Measurements from ENCODE around the gene PNPLA2.

PNPLA2 gene

DNA sequence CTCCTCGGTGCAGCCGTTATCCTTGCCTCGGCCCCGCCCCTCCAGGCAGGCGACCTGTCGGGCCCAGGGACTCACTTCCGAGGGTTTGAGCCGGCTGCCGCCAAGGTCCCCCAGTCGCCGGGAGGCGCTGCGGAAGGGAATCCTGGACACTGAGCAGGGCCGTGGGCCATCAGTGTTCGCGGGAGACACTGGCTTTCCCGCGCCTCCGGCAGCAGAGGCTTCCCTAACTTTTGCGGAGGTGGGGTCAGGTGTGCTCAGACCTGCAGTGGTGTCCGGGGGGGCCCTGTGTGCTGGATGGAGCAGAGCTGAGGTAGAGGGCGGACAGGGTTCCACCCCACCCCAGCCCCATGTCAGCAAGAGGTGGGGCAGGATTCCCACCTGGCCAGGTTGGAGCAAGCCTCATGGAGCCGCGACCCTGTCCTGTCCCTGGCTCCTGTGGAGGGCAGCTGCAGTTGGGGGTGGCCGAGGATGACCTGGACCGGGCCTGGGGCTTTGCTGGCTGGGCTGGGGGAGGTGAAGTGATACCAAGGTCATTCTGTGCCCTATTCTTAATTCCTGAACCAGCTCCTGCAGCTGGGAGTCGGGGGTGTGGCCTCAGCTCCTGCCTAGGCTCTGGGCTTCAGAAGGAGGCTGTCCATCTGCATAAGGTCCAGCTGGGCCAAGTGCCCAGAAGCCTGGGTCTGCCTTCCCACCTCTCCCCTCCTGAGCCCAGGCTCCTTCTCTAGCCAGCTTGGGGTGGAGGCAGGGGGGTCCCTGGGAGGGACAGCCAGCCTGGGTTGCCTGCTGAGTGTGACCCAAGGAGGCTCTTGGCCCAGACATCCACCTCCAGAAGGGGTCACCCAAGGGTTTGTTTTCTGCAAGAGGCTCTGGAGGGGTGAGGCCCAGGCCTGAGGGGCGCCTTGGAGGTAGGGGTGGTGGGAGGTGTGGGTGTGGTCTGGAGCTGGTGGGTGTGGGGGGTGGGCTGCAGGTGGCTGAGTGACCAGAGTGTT lies 32.4 kb downstream of the PNPLA2 start:
- peaks cover 0 to 39% (median 23%) of the 10 kb centered on the region in 5 donors for H3K36me3 ChIP-seq (ENCODE audit: control insufficient read depth in 5 of 5, insufficient read depth in 5 of 5, low read length in 5 of 5)
- no peak overlapping the region for H3K4me3 ChIP-seq (ENCODE audit: low read depth in 1 of 5, low read length in 5 of 5)
- peak overlapping the region in 1 of 5 donors; percentile 35 for H3K9ac ChIP-seq (ENCODE audit: low read length in 5 of 5)
- H3K4me1 ChIP-seq (ENCODE audit: control insufficient read depth in 5 of 5, insufficient read depth in 5 of 5, low read length in 5 of 5) = peaks cover 3 to 66% (median 50%) of the 10 kb centered on the region in 5 donors
- H3K27me3 ChIP-seq (ENCODE audit: control insufficient read depth in 5 of 5, insufficient read depth in 4 of 5, low read length in 5 of 5) = no peaks in the 10 kb centered on the region
- H3K27ac ChIP-seq (ENCODE audit: low read depth, low read length) = no peak overlapping the region
- no peaks in the 10 kb centered on the region for H3K9me3 ChIP-seq (ENCODE audit: control insufficient read depth in 5 of 5, low read length in 5 of 5)

DNA sequence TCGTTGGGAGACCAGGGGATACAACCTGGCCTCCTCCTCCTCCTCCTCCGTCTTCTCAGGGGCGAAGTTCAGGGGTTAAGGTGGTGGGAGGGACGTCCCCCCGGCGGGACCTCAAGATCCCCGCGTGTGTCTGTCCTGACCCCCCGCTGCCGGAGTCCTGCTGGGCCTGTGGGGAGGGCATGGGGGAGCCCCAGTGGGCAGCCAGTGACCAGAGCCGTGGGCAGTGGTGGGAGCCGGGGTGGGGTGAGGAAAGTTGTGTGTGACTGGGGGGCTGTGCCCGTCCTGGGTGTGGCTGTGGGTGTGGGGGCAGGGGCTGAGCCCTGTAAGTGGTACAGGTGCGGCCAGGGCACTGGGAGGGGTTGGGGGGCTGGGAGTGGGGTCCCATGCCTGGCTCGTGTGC lies 34.0 kb downstream of the PNPLA2 start:
- Histone ChIP-seq H3K27ac (ENCODE audit: low read depth, low read length) (no peak overlapping the region), H3K36me3 (ENCODE audit: control insufficient read depth in 5 of 5, insufficient read depth in 5 of 5, low read length in 5 of 5) (peaks cover 0 to 40% (median 25%) of the 10 kb centered on the region in 5 donors), H3K4me1 (ENCODE audit: control insufficient read depth in 5 of 5, insufficient read depth in 5 of 5, low read length in 5 of 5) (peaks cover 3 to 65% (median 51%) of the 10 kb centered on the region in 5 donors), H3K9me3 (ENCODE audit: control insufficient read depth in 5 of 5, low read length in 5 of 5) (no peaks in the 10 kb centered on the region), H3K9ac (ENCODE audit: low read length in 5 of 5) (no peak overlapping the region), H3K4me3 (ENCODE audit: low read depth in 1 of 5, low read length in 5 of 5) (no peak overlapping the region), H3K27me3 (ENCODE audit: control insufficient read depth in 5 of 5, insufficient read depth in 4 of 5, low read length in 5 of 5) (no peaks in the 10 kb centered on the region)

DNA sequence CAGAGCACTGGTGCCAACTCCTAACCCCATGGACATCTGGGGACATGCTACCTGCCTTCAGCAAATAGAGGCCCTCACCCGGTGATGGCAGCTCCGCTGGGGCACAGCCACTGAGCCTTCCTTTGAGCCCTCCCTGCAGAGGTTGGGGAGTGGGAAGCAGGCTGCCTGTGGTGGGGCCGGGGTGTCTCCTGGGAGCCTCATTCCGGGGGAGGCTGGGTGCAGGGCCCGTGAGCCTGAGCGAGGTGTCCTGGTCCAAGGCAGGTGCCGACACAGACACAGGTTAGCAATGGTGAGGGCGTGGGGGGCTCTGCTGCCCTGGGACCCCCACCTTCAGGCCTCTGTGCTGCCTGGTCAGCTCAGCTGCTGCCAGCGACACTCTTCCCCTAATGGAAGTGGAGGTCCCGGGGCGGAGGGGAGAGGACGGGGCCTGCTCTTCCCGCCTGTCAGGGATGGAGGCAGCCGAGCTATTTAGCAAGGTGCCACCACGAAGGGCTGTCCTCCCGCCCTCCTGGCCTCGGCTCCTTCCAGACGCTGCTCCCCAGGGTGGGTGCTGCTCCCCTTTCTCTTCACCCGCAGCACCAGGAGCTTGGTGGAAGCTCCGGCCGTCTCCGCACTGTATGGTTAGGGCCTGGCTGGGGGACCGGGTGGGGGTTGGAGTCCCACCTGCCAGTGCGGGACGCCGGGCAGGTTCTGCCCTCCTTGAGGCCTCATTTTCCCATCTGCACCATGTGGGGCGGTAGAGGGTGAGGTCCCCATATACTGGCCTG lies 35.2 kb downstream of the PNPLA2 start:
- no peak overlapping the region for H3K27ac ChIP-seq (ENCODE audit: low read depth, low read length)
- H3K4me3 ChIP-seq (ENCODE audit: low read depth in 1 of 5, low read length in 5 of 5) = no peak overlapping the region
- H3K9me3 ChIP-seq (ENCODE audit: control insufficient read depth in 5 of 5, low read length in 5 of 5) = no peaks in the 10 kb centered on the region
- no peak overlapping the region for H3K9ac ChIP-seq (ENCODE audit: low read length in 5 of 5)
- H3K4me1 ChIP-seq (ENCODE audit: control insufficient read depth in 5 of 5, insufficient read depth in 5 of 5, low read length in 5 of 5) = peaks cover 9 to 63% (median 50%) of the 10 kb centered on the region in 5 donors
- H3K36me3 ChIP-seq (ENCODE audit: control insufficient read depth in 5 of 5, insufficient read depth in 5 of 5, low read length in 5 of 5) = peaks cover 0 to 48% (median 30%) of the 10 kb centered on the region in 5 donors
- H3K27me3 ChIP-seq (ENCODE audit: control insufficient read depth in 5 of 5, insufficient read depth in 4 of 5, low read length in 5 of 5) = peaks cover 0 to 2% (median 0%) of the 10 kb centered on the region in 5 donors

DNA sequence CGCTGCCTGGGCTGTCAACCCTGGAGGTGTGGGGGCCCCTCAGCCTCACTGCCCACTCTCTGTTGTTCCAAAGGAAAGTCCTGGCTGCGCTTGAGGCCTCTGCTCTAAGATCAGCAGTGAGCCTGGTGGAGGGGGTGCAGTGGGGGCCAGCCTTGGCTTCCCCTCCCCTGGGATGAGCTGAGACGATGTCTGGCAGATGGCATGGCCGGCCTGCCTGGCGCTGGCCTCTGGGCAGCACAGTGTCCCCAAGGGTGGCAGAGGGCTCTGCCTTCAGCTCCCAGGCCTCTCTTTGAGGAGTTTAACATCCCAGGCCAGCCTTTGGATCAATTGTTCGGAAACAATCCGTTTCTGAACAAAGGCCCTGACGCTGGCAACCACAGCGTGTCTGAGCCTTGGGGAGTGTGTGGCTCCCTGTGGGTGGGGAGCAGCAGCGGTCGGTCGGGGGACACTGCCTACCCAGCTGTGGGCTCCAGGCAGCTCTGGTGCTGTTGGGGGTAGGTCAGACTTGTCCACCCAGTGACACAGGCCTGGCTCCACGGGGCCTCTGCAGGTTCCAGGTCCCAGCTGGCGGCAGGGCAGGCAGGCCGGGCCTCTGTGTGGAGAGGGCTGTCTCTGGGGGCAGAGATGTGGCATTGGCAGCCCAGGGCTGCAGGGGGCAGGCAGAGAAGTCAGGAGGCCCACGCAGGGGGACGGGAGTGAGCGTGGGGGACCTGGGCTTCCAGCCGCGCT lies 36.1 kb downstream of the PNPLA2 start:
- no peak overlapping the region for H3K9ac ChIP-seq (ENCODE audit: low read length in 5 of 5)
- H3K36me3 ChIP-seq (ENCODE audit: control insufficient read depth in 5 of 5, insufficient read depth in 5 of 5, low read length in 5 of 5) = peaks cover 0 to 48% (median 30%) of the 10 kb centered on the region in 5 donors
- H3K9me3 ChIP-seq (ENCODE audit: control insufficient read depth in 5 of 5, low read length in 5 of 5) = no peaks in the 10 kb centered on the region
- no peak overlapping the region for H3K4me3 ChIP-seq (ENCODE audit: low read depth in 1 of 5, low read length in 5 of 5)
- H3K27ac ChIP-seq (ENCODE audit: low read depth, low read length) = no peak overlapping the region
- H3K4me1 ChIP-seq (ENCODE audit: control insufficient read depth in 5 of 5, insufficient read depth in 5 of 5, low read length in 5 of 5) = peaks cover 12 to 67% (median 53%) of the 10 kb centered on the region in 5 donors
- H3K27me3 ChIP-seq (ENCODE audit: control insufficient read depth in 5 of 5, insufficient read depth in 4 of 5, low read length in 5 of 5) = peaks cover 0 to 2% (median 0%) of the 10 kb centered on the region in 5 donors

DNA sequence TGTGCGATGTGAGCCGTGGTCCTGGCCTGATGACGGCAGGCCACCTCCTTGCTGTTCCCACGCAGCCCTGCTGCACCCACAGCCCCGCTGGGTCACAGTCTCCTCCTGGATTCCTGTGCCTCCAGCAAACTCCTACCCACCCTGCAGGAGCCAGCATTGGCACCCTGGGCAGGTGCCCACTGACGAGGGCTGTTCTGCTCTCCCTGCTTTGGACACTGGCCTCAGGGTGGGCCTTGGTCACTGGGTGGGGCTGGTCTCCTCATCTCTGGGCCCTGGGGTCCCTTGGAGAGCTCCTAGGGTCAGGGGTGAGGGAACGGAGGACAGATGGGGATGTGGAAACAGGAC lies 36.6 kb downstream of the PNPLA2 start:
- no peak overlapping the region for H3K4me3 ChIP-seq (ENCODE audit: low read depth in 1 of 5, low read length in 5 of 5)
- H3K9ac ChIP-seq (ENCODE audit: low read length in 5 of 5) = no peak overlapping the region
- peaks cover 12 to 71% (median 55%) of the 10 kb centered on the region in 5 donors for H3K4me1 ChIP-seq (ENCODE audit: control insufficient read depth in 5 of 5, insufficient read depth in 5 of 5, low read length in 5 of 5)
- H3K27ac ChIP-seq (ENCODE audit: low read depth, low read length) = no peak overlapping the region
- H3K27me3 ChIP-seq (ENCODE audit: control insufficient read depth in 5 of 5, insufficient read depth in 4 of 5, low read length in 5 of 5) = peaks cover 0 to 2% (median 0%) of the 10 kb centered on the region in 5 donors
- no peaks in the 10 kb centered on the region for H3K9me3 ChIP-seq (ENCODE audit: control insufficient read depth in 5 of 5, low read length in 5 of 5)
- H3K36me3 ChIP-seq (ENCODE audit: control insufficient read depth in 5 of 5, insufficient read depth in 5 of 5, low read length in 5 of 5) = peaks cover 0 to 46% (median 28%) of the 10 kb centered on the region in 5 donors

DNA sequence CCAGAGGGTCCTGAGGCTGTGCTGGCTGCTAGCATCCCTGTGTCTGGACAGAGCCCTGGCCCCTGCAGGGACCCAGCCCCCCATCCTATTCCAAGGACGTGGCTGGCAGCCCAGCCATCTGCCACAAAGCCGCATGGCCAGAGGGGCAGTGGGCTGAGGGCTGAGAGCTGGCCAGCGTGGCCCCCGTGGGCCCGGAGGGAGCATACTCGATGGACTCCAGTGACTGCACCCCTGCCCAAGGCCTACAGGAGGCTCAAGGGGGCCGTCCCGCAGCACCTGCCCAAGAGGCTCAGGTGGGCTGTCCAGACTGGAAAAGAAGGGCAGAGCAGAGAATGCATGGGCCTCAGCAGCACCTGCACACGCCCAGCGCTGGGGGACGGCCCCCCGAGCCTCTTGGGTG lies 37.1 kb downstream of the PNPLA2 start:
- no peak overlapping the region for H3K9ac ChIP-seq (ENCODE audit: low read length in 5 of 5)
- H3K4me1 ChIP-seq (ENCODE audit: control insufficient read depth in 5 of 5, insufficient read depth in 5 of 5, low read length in 5 of 5) = peaks cover 12 to 68% (median 54%) of the 10 kb centered on the region in 5 donors
- no peak overlapping the region for H3K27ac ChIP-seq (ENCODE audit: low read depth, low read length)
- no peak overlapping the region for H3K4me3 ChIP-seq (ENCODE audit: low read depth in 1 of 5, low read length in 5 of 5)
- no peaks in the 10 kb centered on the region for H3K9me3 ChIP-seq (ENCODE audit: control insufficient read depth in 5 of 5, low read length in 5 of 5)
- H3K27me3 ChIP-seq (ENCODE audit: control insufficient read depth in 5 of 5, insufficient read depth in 4 of 5, low read length in 5 of 5) = peaks cover 0 to 2% (median 0%) of the 10 kb centered on the region in 5 donors
- peaks cover 0 to 45% (median 23%) of the 10 kb centered on the region in 5 donors for H3K36me3 ChIP-seq (ENCODE audit: control insufficient read depth in 5 of 5, insufficient read depth in 5 of 5, low read length in 5 of 5)

DNA sequence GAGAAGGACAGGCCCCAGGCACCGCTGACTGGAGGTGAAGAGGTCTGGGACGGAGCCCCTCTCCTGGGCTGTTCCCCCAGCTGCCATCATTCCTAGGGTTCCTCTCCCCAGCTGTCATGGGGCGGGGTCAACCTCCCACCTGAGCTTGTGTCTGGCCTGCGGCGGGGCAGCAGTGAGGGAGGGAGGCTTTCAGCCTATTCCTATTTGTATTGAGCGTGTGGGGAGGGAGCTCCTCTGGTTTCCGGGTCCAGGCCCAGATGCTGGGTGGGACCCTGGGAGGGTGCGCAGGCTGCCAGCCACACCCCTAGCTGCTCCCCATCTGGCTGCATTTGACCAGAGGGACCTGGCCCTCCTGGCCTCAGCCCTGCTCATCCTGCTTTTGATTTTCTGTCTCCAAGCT lies 37.7 kb downstream of the PNPLA2 start:
- Histone ChIP-seq H3K9ac (ENCODE audit: low read length in 5 of 5) (peak overlapping the region in 1 of 5 donors; percentile 30), H3K4me1 (ENCODE audit: control insufficient read depth in 5 of 5, insufficient read depth in 5 of 5, low read length in 5 of 5) (peaks cover 12 to 62% (median 49%) of the 10 kb centered on the region in 5 donors), H3K9me3 (ENCODE audit: control insufficient read depth in 5 of 5, low read length in 5 of 5) (no peaks in the 10 kb centered on the region), H3K4me3 (ENCODE audit: low read depth in 1 of 5, low read length in 5 of 5) (no peak overlapping the region), H3K27me3 (ENCODE audit: control insufficient read depth in 5 of 5, insufficient read depth in 4 of 5, low read length in 5 of 5) (peaks cover 0 to 2% (median 0%) of the 10 kb centered on the region in 5 donors), H3K27ac (ENCODE audit: low read depth, low read length) (no peak overlapping the region), H3K36me3 (ENCODE audit: control insufficient read depth in 5 of 5, insufficient read depth in 5 of 5, low read length in 5 of 5) (peaks cover 0 to 42% (median 22%) of the 10 kb centered on the region in 5 donors)

DNA sequence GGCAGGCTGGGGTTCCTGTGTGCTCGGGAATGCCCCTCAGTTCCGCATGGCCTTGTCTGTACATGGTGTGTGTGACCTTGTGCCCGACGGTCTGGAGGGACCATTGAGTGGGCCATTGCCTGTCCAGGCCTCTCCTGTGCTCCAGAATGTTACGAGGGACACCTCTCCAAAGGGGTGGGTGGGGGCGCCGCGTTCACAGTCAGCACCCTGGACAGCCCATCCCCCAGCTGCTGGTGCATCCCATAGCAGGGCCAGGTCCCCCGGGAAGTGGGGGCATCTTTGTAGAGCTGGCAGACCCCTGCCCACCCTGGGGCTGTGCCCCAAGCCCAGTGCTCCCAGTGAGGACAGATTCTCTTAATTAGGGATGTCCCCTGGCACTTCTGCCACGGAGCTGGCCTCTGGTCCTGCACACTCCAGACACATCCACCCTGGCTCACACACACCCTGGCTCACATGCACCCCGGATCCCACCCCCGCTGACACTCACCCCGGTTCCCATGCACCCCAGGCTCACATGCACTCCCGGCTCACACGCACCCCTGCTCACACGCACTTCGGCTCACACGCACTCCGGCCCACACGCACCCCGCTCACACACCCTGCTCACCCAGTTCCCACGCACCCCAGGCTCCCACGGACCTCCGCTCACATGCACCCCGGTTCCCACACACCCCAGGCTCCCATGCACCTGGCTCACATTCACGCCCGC lies 39.5 kb downstream of the PNPLA2 start:
- Histone ChIP-seq H3K27me3 (ENCODE audit: control insufficient read depth in 5 of 5, insufficient read depth in 4 of 5, low read length in 5 of 5) (peaks cover 0 to 2% (median 0%) of the 10 kb centered on the region in 5 donors), H3K36me3 (ENCODE audit: control insufficient read depth in 5 of 5, insufficient read depth in 5 of 5, low read length in 5 of 5) (peaks cover 0 to 53% (median 30%) of the 10 kb centered on the region in 5 donors), H3K9ac (ENCODE audit: low read length in 5 of 5) (no peak overlapping the region), H3K9me3 (ENCODE audit: control insufficient read depth in 5 of 5, low read length in 5 of 5) (no peaks in the 10 kb centered on the region), H3K4me3 (ENCODE audit: low read depth in 1 of 5, low read length in 5 of 5) (no peak overlapping the region), H3K27ac (ENCODE audit: low read depth, low read length) (no peak overlapping the region), H3K4me1 (ENCODE audit: control insufficient read depth in 5 of 5, insufficient read depth in 5 of 5, low read length in 5 of 5) (peaks cover 12 to 56% (median 49%) of the 10 kb centered on the region in 5 donors)

DNA sequence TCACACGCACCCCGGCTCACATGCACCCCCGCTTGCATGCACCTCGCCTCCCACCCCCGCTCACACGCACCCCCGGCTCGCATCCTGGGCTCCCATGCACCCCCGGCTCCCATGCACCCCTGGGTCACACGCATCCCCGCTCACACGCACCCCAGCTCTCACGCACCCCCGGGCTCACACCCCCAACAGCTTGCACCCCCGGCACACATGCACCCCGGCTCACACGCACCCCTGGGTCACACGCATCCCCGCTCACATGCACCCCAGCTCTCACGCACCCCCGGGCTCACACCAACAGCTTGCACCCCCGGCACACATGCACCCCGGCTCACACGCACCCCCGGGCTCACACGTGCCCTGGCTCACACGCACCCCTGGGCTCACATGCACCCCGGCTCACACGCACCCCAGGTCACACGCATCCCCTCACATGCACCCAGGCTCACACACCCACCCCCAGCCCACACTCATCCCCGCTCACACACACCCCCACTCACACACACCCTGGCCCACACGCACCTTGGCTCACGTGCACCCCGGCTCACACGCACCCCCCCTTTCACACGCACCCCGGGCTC lies 40.1 kb downstream of the PNPLA2 start:
- Histone ChIP-seq H3K9ac (ENCODE audit: low read length in 5 of 5) (no peak overlapping the region), H3K4me1 (ENCODE audit: control insufficient read depth in 5 of 5, insufficient read depth in 5 of 5, low read length in 5 of 5) (peaks cover 12 to 56% (median 49%) of the 10 kb centered on the region in 5 donors)

More for the DNA sequence above, 40.1 kb downstream of the PNPLA2 start:
- Histone ChIP-seq H3K36me3 (ENCODE audit: control insufficient read depth in 5 of 5, insufficient read depth in 5 of 5, low read length in 5 of 5) (peaks cover 0 to 56% (median 36%) of the 10 kb centered on the region in 5 donors), H3K9me3 (ENCODE audit: control insufficient read depth in 5 of 5, low read length in 5 of 5) (no peaks in the 10 kb centered on the region), H3K27me3 (ENCODE audit: control insufficient read depth in 5 of 5, insufficient read depth in 4 of 5, low read length in 5 of 5) (peaks cover 0 to 2% (median 0%) of the 10 kb centered on the region in 5 donors), H3K4me3 (ENCODE audit: low read depth in 1 of 5, low read length in 5 of 5) (no peak overlapping the region), H3K27ac (ENCODE audit: low read depth, low read length) (no peak overlapping the region)
